ENCODE results near the gene DMWD. TPM values are rescaled to one million over a fixed set of nuclear protein-coding genes. Genes with fewer than 3 reads are reported as not detected.
"Not testable (repeated sequence)": the region's sequence is repeated elsewhere in the genome, so short reads cannot be mapped to it uniquely, and the experiment has no call there.

The DMWD gene
- polyA plus RNA-seq, 1 donor from 2014 or later: 16.7 TPM

GRCh38 chr19:45804959-45805230 lies 12.2 kb upstream of the DMWD start:
- Mint-ChIP-seq H3K9me3 (no peaks in the 10 kb centered on the region), H3K36me3 (no peaks in the 10 kb centered on the region), H3K4me3 (no peak overlapping the region), H3K27ac (no peak overlapping the region), H3K4me1 (peaks cover 0 to 2% (median 2%) of the 10 kb centered on the region in 3 donors), H3K27me3 (peaks cover 2% of the 10 kb centered on the region)

DNA sequence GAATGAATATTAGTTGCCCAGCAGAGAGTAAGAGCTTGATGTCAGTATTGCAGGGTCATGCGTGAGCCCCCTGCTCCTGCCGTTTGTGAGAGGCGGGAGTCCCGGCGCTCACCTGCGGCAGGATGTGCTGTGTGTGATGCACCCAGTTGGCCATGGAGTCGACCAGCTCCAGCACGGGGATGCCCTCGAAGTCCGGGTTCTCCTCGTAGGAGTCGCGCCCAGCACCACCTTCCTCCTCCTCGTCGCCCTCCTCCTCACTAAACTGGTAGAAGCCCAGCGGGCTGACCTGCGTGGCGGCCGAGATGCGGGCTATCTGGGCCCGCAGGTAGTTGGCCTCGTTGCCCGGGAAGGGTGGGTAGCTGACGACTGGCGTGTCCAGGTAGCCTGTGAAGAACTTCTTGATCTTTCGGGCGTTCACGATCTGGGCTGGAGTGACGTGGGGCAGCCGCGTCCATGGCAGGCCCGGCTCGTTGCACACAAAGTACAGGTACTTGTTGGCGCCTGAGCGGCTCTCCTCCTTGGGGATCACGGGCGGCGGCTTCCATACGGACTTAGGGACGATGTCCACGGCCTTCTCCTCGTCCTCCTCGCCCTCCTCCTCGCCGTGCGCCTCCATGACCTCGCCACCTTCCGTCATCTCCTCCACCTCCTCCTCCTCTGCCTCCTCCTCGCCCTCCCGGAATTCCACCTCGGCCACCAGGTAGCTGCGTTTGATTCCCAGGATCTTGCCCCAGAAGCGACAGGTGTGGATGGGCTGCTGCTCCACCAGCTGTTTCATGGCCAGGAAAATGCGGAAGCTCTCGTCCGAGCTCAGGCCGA lies 11.7 kb upstream of the DMWD start:
- H3K36me3 Mint-ChIP-seq: no peaks in the 10 kb centered on the region
- no peak overlapping the region for H3K27ac Mint-ChIP-seq
- H3K4me1 Mint-ChIP-seq: peaks cover 0 to 2% (median 2%) of the 10 kb centered on the region in 3 donors
- no peaks in the 10 kb centered on the region for H3K9me3 Mint-ChIP-seq
- H3K4me3 Mint-ChIP-seq: no peak overlapping the region
- peaks cover 2% of the 10 kb centered on the region for H3K27me3 Mint-ChIP-seq

DNA sequence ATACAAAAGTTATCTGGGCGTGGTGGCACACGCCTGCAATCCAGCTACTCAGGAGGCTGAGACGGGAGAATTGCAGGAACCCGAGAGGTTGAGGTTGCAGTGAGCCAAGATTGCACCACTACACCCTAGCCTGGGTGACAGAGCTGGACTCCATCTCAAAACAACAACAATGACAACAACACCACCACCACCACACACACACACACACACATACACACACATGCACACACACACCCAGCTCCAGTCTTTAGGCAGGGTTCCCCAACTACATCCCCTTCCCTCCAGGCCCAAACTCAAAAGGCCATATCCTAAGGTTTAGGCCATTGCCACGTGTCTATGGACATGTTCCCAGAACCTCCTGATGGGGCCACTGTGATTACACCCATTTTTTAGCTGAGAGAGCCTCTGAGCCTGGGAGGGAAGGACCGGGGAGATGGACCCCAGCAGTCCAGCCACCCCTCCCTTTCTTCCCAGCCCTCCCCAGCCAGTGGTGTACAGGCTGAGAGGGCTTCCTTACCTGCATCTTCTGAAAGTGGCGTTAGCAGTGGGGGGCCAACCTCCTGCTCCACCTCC lies 9.0 kb upstream of the DMWD start:
- Mint-ChIP-seq H3K4me3 (no peak overlapping the region), H3K4me1 (peaks cover 0 to 6% (median 5%) of the 10 kb centered on the region in 3 donors), H3K36me3 (no peaks in the 10 kb centered on the region), H3K27me3 (peaks cover 7% of the 10 kb centered on the region), H3K9me3 (no peaks in the 10 kb centered on the region), H3K27ac (peak overlapping the region in 1 of 3 donors; percentile 47)

DNA sequence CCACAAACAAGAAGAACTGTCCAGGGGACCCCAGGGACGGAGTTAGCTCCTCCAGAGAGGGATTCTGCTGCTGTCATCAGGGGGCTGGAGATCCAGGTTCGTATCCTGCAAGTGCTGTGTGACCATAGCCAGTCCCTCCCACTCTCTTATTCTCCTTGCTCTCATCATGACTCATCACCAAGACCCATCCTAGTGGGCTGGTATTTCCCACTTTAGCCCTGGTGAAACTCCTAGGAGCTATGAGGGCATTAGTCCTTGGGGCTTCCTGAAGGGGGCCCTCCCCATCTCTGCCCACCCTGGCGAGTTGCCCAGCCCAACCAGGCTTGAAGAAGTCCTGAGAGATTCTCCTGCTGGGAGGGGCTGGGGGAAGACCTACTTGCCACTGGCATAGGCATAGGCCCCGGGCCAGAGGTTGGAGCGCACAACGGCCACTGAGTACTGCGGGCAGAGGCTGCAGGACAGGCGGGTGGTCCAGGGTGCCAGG lies 7.5 kb upstream of the DMWD start:
- no peak overlapping the region for H3K4me3 Mint-ChIP-seq
- no peaks in the 10 kb centered on the region for H3K9me3 Mint-ChIP-seq
- H3K4me1 Mint-ChIP-seq: peaks cover 0 to 6% (median 3%) of the 10 kb centered on the region in 3 donors
- no peaks in the 10 kb centered on the region for H3K36me3 Mint-ChIP-seq
- H3K27me3 Mint-ChIP-seq: peaks cover 7% of the 10 kb centered on the region
- H3K27ac Mint-ChIP-seq: no peak overlapping the region

GRCh38 chr19:45799541-45799940 lies 6.9 kb upstream of the DMWD start:
- H3K36me3 Mint-ChIP-seq, H3K27ac Mint-ChIP-seq, H3K27me3 Mint-ChIP-seq, H3K9me3 Mint-ChIP-seq, H3K4me1 Mint-ChIP-seq: not testable (repeated sequence)
- peak overlapping the region in 1 of 4 donors; percentile 66 for H3K4me3 Mint-ChIP-seq

DNA sequence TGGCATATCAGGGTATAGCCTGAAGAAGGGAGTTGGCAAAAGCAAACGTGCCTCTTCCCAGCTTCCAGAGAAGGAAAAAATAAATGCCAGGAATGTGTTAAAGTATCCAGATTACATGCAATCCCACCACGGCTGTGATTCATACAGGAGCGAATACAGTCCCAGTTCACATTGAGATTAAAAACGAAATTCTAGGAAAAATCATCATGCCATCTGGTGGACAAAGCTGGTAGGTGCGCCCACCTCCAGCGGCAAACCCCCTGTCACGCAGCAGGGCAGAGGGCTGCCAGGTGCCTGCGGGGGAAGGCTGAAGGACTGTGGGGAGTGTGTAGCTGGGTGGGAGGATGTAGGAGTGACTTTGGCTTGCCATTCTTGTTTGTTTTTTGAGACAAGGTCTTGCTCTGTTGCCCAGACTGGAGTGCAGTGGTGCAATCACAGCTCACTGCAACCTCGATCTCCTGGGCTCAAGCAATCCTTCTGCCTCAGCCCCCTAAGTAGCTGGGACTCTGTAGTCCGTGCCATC lies 6.4 kb upstream of the DMWD start:
- Mint-ChIP-seq H3K9me3 (no peaks in the 10 kb centered on the region), H3K36me3 (no peaks in the 10 kb centered on the region), H3K4me3 (no peak overlapping the region), H3K27ac (no peak overlapping the region), H3K4me1 (peaks cover 0 to 6% (median 3%) of the 10 kb centered on the region in 3 donors), H3K27me3 (peaks cover 7% of the 10 kb centered on the region)

DNA sequence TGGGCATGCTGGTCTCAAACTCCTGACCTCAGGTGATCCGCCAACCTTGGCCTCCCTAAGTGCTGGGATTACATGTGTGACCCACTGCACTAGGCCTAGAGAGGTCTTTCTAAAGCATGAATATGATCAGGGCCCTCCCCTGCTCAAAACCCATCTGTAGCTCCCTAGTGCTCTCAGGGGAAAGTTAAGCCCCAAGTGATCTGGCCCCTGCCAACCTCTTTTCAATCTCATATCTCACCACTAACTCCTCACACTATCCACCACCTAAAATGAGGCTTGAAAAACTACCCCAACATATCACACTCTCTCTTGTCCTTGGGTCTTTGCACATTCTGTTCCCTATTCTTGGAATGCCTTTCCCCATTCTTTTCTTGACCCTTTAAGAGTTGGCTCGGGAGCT lies 2.0 kb upstream of the DMWD start:
- H3K27me3 Mint-ChIP-seq: peaks cover 8% of the 10 kb centered on the region
- H3K27ac Mint-ChIP-seq: peak overlapping the region in 2 of 3 donors; percentile 83 to 89

GRCh38 chr19:45793876-45794275 lies 1.2 kb upstream of the DMWD start:
- Mint-ChIP-seq H3K36me3 (peaks cover 3% of the 10 kb centered on the region), H3K27ac (peak overlapping the region; percentile 12 to 98 (median 89)), H3K27me3 (peaks cover 7% of the 10 kb centered on the region), H3K4me1 (peaks cover 24 to 29% (median 25%) of the 10 kb centered on the region in 3 donors), H3K9me3 (no peaks in the 10 kb centered on the region), H3K4me3 (peak overlapping the region in 3 of 4 donors; percentile 9 to 88 (median 32))

More for the DNA sequence above, 2.0 kb upstream of the DMWD start:
- Mint-ChIP-seq H3K4me3 (peak overlapping the region in 1 of 4 donors; percentile 71), H3K4me1 (peaks cover 21 to 30% (median 27%) of the 10 kb centered on the region in 3 donors), H3K9me3 (no peaks in the 10 kb centered on the region), H3K36me3 (peaks cover 2% of the 10 kb centered on the region)

DNA sequence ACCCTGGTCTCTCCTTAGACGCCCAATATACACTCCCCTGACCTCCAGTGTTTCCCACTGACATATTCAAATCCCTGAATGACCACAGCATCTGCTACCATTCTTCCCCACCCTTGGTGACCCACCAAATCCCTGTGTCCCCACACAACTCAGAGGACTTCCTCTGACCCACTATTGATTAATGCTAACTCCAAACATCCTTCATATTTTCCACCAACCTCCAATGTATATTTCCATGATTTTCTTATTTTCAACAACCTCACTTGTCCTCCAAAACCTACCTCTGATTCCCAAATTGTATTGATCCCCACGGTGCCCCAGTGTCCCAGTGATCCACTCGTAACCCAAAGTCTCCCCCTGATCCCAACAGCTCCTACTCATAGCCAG lies 526 bp upstream of the DMWD start:
- Mint-ChIP-seq H3K9me3 (no peaks in the 10 kb centered on the region), H3K36me3 (peaks cover 5% of the 10 kb centered on the region), H3K4me1 (peaks cover 24 to 29% (median 25%) of the 10 kb centered on the region in 3 donors), H3K27me3 (peaks cover 7% of the 10 kb centered on the region), H3K4me3 (peak overlapping the region; percentile 79 to 95 (median 87)), H3K27ac (peak overlapping the region; percentile 89 to 98 (median 93))

GRCh38 chr19:45791744-45792469 lies 738 bp downstream of the DMWD start:
- Mint-ChIP-seq H3K9me3 (no peaks in the 10 kb centered on the region), H3K36me3 (peaks cover 7% of the 10 kb centered on the region), H3K27ac (peak overlapping the region in 2 of 3 donors; percentile 68 to 98), H3K4me1 (peaks cover 25 to 29% (median 25%) of the 10 kb centered on the region in 3 donors), H3K27me3 (peaks cover 3% of the 10 kb centered on the region), H3K4me3 (peak overlapping the region; percentile 84 to 96 (median 92))

- Mint-ChIP-seq H3K9me3 (no peaks in the 10 kb centered on the region), H3K27me3 (peaks cover 3% of the 10 kb centered on the region), H3K4me3 (peak overlapping the region; percentile 84 to 89 (median 86)), H3K4me1 (peaks cover 25 to 29% (median 25%) of the 10 kb centered on the region in 3 donors), H3K27ac (peak overlapping the region in 2 of 3 donors; percentile 68 to 83), H3K36me3 (peaks cover 7% of the 10 kb centered on the region)
Observed at GRCh38 chr19:45790942-45791341, 1.7 kb downstream of the DMWD start.

- Mint-ChIP-seq H3K4me1 (peaks cover 25 to 29% (median 25%) of the 10 kb centered on the region in 3 donors), H3K27me3 (peaks cover 3% of the 10 kb centered on the region), H3K27ac (no peak overlapping the region), H3K36me3 (peaks cover 7% of the 10 kb centered on the region), H3K9me3 (no peaks in the 10 kb centered on the region), H3K4me3 (peak overlapping the region in 2 of 4 donors; percentile 48 to 70)
Observed at GRCh38 chr19:45789035-45789786, 3.4 kb downstream of the DMWD start.

GRCh38 chr19:45786533-45786894 lies 6.1 kb downstream of the DMWD start:
- no peaks in the 10 kb centered on the region for H3K27me3 Mint-ChIP-seq
- H3K27ac Mint-ChIP-seq: no peak overlapping the region
- H3K4me3 Mint-ChIP-seq: no peak overlapping the region
- H3K4me1 Mint-ChIP-seq: peaks cover 10 to 13% (median 12%) of the 10 kb centered on the region in 3 donors
- no peaks in the 10 kb centered on the region for H3K9me3 Mint-ChIP-seq
- H3K36me3 Mint-ChIP-seq: peaks cover 7% of the 10 kb centered on the region

DNA sequence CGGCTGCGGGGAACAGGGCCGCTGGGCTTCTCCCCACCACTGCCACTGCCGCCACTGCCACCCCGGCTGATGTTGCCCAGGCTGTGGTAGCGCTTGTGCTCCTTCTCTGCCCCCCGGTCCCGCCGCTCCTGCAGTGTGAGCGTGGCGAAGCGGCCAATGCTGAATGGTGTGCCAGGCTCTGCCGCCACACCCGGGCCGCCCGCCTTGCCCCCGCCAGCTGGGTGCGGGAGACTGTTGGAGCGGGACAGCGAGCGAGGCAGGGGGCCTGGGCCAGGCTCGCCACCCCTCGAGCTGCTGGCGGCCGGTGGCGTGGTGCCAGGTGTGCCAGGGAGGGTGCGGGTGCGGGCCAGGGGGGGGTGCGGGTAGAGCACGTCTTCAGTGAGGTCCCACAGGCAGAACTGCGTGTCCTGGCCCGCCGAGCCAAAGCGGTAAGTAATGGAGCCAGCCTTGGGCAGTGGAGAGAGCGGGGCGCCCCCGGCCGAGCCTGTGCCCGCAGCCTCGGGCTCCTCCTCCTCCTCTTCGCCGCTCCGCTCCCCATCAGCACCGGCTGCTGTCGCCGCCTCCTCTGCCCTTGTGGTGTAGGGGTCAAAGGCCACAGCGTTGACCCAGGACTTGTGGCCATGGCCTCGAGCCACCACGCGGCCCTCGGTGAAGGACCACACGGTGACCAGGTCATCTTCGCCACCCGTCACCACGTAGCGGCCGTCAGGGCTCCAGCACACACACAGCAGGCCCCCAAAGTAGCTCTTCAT lies 6.7 kb downstream of the DMWD start:
- H3K27me3 Mint-ChIP-seq: no peaks in the 10 kb centered on the region
- H3K9me3 Mint-ChIP-seq: no peaks in the 10 kb centered on the region
- H3K4me1 Mint-ChIP-seq: peaks cover 7% of the 10 kb centered on the region in 3 donors
- H3K27ac Mint-ChIP-seq: no peak overlapping the region
- no peak overlapping the region for H3K4me3 Mint-ChIP-seq
- H3K36me3 Mint-ChIP-seq: peaks cover 6% of the 10 kb centered on the region

Measured in IgD-negative memory B cell (primary cell).